Stimulated activated naive CD4-positive, alpha-beta T cell (primary cell): ENCODE data around the gene SIRT2.

Source experiments
- DNase-seq, 6 experiments: peaks; one replicate each; lab custom pipeline; 2025; lab: John Stamatoyannopoulos, UW

SIRT2 gene

GRCh38 chr19:38845374-38846024 is 53.9 kb downstream of the SIRT2 start:
- no peak for DNase-seq

- DNase-seq: no peak
Observed at GRCh38 chr19:38844093-38844686, 55.2 kb downstream of the SIRT2 start.

DNA sequence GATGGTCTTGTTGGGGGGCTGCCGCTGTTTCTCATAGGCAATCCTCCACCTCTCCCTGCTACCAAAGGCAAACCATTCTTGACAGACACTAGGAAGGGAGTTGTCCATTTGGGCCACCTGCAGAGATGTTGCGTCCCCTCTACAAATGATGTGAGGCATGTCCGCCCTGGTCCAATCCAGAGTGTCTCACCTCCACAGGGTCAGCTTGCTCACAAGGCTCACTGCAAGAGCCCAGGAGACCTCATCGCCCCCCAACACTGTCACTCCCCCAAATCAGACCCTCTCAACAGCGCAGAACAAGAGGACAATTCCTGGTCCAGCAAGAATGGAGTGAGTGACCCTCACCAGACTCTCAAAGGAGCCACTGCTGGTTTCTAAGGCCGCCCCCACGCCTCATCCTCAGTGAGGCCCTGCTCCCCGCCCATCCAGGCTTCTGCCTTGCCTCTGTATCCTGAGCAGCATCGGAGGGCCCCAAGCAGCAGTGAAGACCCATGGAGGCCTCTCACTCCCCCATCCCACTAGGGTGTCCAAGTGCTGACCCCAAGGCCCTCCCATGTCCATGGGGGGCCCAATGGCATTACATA is 56.2 kb downstream of the SIRT2 start:
- no peak for DNase-seq

DNA sequence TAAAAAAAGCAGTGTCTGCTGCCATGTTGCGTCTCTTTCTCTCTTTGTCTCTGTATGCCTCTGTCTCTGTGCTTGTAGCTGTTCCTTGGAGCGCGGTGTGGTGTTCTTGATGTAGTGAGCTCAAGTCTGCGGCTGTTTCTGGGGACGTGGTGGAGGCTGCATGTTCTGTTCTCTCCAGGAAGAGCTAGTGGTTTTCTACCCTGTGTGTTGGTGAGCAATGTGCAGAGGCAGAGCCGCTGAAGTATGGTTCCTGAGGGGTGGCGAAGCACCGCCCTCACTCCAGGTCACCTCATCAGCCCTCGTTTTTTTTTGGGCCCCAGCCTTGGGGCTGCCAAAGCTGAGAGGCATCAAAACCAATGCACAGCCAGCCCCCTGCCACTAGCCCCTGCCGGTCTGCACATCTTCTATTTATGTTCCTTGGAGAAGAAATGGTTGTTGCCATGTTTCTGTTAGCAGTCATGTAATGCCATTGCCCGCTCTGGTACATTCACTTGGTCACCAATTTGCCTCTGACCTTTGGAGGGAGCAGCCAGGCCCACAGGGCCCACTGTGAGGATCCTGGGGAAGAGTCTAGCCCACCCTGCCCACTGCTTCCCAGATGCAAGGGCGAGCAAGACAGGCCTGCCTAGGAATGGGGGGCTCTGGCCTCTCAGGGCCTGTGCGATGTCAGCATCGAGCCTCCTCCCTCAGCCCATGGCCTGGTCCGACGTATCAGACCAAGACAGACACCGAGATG is 56.8 kb downstream of the SIRT2 start:
- peak; percentile 53 to 85 (median 62) for DNase-seq

- peak; percentile 61 to 85 (median 70) for DNase-seq
Observed at GRCh38 chr19:38841787-38842438, 57.5 kb downstream of the SIRT2 start.

DNA sequence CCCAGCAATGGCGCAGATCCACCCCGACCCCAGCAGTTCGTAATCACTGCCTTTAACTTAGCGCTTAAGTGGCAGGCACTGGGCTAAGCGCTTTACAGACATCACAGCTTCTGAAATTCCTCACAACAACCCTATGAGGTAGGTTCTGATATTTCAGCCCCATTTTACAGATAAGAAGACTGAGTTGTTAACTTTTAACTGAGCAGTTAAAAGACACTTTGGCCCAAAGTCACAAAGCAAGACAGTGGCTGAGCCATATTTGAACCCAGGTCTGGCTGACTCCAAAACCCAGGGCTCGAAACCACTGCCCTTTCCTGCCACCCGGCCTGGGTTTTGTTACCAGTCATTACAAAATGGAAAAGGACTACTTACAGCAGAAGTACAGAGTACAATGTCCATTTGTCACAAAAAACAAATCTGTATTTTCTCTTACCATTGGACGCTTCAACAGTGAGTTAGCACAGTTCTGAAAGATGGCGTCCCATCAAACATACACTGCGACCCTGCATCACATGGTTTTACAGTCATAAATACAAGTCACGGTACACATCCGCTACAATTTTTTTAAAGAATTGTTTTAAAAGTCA is 58.1 kb downstream of the SIRT2 start:
- no peak for DNase-seq

DNA sequence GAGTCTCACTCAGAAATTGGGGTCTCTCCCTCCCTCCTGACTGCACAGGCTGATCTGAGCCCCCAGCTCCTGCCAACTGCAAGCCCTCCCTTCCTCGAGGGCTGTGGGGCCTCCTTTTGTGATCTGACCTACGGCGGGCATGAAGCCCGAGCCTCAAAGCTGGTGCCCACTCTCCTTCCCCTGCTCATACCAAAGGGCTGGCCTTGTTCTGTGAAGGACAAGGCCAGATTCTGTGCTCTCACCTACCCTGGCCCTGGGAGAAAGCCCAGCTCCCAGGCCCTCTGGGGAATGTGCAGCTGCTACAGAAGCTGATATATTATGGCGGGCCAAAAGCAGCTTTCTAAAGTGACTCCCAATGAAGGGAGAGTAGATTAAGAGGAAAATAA is 58.8 kb downstream of the SIRT2 start:
- DNase-seq: no peak

DNA sequence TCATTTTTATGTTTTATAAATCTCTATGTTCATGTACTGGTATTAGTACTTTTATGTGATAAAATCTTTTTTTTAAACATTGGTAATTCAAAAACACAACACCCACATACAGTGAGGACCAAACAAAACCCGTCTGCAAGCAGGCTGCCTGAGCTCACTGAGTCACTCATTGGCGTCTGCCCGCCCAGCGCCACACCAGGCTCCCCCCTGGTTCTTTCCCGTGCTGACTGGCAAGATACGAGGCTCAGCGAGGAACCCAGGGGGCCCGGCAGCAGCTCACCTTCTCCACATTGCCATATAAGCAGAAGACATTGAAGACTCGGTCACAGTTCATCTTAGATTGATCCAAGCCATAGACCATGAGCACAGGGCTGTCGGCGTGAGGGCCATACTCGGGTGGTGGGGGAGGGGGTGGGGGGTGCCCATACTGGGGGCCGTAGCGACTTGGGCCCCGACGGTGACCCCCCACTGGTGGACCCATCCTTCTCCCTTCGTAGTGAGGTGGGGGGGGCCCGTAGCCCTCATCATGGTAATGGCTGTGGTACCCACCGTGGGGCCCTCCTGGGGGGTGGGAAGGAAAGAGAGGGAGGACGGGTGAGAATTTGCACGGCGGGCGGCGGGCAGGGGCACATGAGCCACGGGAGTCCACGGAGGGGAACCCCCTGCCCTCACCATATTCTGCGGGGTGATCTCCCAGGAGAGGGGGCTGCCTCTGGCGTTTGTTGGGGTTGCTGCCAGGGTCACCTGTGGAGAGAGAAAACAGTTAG is 59.4 kb downstream of the SIRT2 start:
- no peak for DNase-seq

DNA sequence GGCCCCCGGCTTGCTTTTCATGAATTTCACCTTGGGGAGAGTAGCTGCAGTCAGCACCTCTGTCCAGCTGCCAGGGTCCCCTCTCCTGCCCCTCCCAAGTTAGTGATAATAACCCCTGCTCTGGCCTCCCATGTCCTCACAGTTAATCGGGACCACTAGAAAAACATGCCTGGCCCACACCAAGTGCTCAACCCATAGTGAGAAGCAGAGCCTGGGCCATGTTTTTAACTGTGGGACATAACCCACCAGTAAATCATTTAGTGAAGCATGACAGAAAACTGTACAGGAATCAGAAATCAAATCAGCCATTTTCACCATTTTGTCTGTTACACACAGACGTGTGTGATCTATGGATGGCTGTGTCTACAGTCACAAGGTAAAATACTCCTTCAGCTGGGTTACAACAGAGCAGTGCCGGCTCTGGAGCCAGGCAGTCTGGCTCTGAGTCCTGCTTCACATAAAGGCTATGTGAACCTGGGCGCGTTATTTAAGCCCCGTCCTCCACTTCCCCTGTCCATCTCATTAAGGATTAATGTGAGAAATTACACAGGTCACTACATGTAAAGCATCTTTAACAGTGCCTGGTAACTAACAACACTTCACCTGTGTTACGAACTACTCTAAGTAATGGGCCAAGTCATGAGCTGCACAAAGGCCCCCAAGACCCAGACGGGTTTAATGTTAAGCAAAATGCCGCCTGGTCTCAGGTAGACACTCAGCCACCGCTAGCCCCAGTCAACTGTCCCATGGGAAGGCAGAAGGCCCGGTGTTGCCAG is 60.2 kb downstream of the SIRT2 start:
- DNase-seq: no peak

GRCh38 chr19:38838208-38838985 is 61.0 kb downstream of the SIRT2 start:
- DNase-seq: no peak

DNA sequence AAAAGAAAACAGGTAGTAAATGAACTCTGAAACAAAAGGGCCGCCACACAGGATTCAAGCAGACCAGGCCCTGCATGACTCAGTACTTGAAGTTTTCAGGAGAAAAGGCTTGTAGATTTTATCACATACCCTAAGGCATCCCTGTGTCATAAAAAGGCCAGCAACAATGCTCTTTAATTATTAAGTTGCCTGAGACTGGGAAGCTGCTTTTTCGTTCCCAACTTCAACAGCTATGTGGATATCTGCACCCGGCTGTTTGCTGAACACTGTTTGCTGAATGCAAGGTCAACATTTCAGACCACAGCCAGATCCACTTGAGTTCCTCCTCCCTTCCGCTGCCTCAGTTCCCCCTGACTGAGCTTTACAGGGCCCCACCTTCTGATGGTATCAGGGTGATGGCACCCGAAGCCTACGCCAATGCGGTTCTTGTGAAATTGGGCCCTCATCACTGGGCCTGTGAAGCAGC is 61.7 kb downstream of the SIRT2 start:
- DNase-seq: no peak

DNA sequence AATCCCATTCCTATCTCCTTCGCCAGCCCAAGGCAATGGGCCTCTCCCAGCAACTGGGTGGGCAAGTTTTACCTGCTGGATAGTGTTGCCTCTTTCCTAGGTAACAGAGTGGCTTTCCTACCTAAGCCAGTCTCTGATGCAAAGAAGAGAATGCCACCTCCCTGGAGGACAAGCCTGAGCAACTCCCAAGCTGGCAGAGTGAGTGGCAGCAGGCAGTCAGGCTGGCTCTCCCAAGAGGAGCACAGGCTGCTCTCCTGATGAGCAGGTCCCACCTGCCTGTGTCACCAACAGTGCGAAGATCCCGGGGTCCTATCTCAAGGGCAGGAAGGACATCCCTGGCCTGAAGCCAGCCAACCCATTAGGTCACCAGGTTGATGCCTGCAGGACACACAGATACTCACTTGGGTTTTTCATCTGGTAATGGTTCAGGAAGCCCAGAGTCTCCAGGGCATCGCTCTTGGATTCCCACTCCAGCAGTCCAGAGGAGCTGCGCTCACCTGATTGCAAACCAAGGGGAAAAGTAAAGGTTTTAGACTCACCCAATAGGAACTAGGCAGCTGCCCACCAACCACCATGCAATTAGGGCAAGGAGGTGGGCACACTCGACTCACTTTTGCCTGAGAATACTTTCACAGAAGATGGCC is 62.3 kb downstream of the SIRT2 start:
- DNase-seq: no peak

GRCh38 chr19:38836159-38836982 is 63.0 kb downstream of the SIRT2 start:
- DNase-seq: no peak

- DNase-seq: no peak
Observed at GRCh38 chr19:38834590-38834989, 64.8 kb downstream of the SIRT2 start.

DNA sequence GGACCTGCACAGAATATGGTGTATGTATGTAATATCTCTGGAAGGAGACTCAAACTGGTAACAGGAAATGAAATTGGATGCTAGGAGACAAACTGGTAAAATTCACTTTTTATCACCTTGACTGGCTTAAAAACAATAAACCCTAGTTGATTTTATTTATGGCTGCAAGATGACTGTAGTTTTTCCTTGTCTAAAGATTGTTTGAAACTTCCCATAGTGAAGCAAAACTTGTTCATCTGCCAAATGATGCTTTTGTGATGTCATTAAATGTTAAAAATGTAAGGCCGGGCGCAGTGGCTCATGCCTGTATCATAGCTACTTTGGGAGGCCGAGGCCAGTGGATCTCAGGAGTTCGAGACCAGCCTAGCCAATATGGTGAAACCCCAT is 65.3 kb downstream of the SIRT2 start:
- no peak for DNase-seq

DNA sequence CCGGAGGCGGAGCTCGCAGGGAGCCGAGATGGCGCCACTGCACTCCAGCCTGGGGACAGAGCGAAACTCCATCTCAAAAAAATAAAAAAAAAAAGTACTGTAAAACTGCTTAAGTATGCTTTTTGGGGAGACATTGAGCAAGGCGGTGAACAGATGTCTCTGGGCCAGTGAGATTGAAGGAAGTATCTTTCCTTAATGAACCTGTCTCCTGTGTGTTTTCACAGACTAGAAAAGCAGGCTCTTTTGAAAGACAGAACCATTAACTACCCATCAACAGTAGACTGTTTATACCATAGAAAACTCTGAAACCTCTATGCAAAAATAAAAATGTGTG is 66.4 kb downstream of the SIRT2 start:
- no peak for DNase-seq

GRCh38 chr19:38831142-38831605 is 68.2 kb downstream of the SIRT2 start:
- DNase-seq: peak in 1 of 6 experiments; percentile 37

GRCh38 chr19:38830039-38830733 is 69.2 kb downstream of the SIRT2 start:
- no peak for DNase-seq
